Subcutaneous abdominal adipose tissue (tissue), 5 donors: ENCODE results near the gene DLEC1.
"Not testable (repeated sequence)": the region's sequence is repeated elsewhere in the genome, so short reads cannot be mapped to it uniquely, and the experiment has no call there.

Experiments used
- H3K27ac ChIP-seq: one replicate; pipeline ENCODE4 v1.7.0; 2013; ENCODE audit warnings: low read depth, mild to moderate bottlenecking, inconsistent platforms, low read length, moderate library complexity
- H3K27me3 ChIP-seq, 5 donors: one replicate each; pipeline ENCODE4 v1.7.0; 2013; ENCODE audit warnings: low read length in 5 of 5, inconsistent platforms in 1 of 5; ENCODE audit not compliant: control insufficient read depth in 5 of 5, insufficient read depth in 4 of 5
- H3K36me3 ChIP-seq, 5 donors: one replicate each; pipeline ENCODE4 v1.7.0; 2013; ENCODE audit warnings: low read length in 5 of 5; ENCODE audit not compliant: control insufficient read depth in 5 of 5, insufficient read depth in 5 of 5
- H3K4me1 ChIP-seq, 5 donors: one replicate each; pipeline ENCODE4 v1.7.0; 2013; ENCODE audit warnings: low read length in 5 of 5, mild to moderate bottlenecking in 3 of 5, moderate library complexity in 1 of 5; ENCODE audit not compliant: control insufficient read depth in 5 of 5, insufficient read depth in 5 of 5
- H3K4me3 ChIP-seq, 5 donors: one replicate each; pipeline ENCODE4 v1.7.0; 2013; ENCODE audit warnings: low read length in 5 of 5, low read depth in 1 of 5
- H3K9ac ChIP-seq, 5 donors: one replicate each; pipeline ENCODE4 v1.7.0; 2013; ENCODE audit warnings: low read length in 5 of 5, mild to moderate bottlenecking in 4 of 5, moderate library complexity in 3 of 5
- H3K9me3 ChIP-seq, 5 donors: one replicate each; pipeline ENCODE4 v1.7.0; 2013; ENCODE audit warnings: low read length in 5 of 5; ENCODE audit not compliant: control insufficient read depth in 5 of 5
- donor health status: healthy.
- donor health status: healthy.
- donor health status: healthy.
- donor health status: healthy.
- donor health status: healthy.

Gene DLEC1

GRCh38 chr3:38126121-38126892 is 87.3 kb downstream of the DLEC1 start:
- H3K27ac ChIP-seq, result no peak overlapping the region
- no peaks in the 10 kb centered on the region for H3K27me3 ChIP-seq
- H3K9ac ChIP-seq, result no peak overlapping the region
- H3K4me3 ChIP-seq, result no peak overlapping the region
- H3K4me1 ChIP-seq, result peaks cover 0 to 23% (median 16%) of the 10 kb centered on the region in 5 donors
- H3K36me3 ChIP-seq, result peaks cover 7 to 98% (median 90%) of the 10 kb centered on the region in 5 donors
- no peaks in the 10 kb centered on the region for H3K9me3 ChIP-seq

GRCh38 chr3:38127611-38128302 is 88.7 kb downstream of the DLEC1 start:
- Histone ChIP-seq H3K36me3 (peaks cover 7 to 98% (median 90%) of the 10 kb centered on the region in 5 donors), H3K4me3 (no peak overlapping the region), H3K27me3 (no peaks in the 10 kb centered on the region), H3K9me3 (no peaks in the 10 kb centered on the region), H3K4me1 (peaks cover 0 to 33% (median 24%) of the 10 kb centered on the region in 5 donors), H3K9ac (peak overlapping the region in 1 of 5 donors; percentile 33), H3K27ac (no peak overlapping the region)

GRCh38 chr3:38128303-38128655 is 89.3 kb downstream of the DLEC1 start:
- H3K4me3 ChIP-seq, result no peak overlapping the region
- no peak overlapping the region for H3K27ac ChIP-seq
- no peak overlapping the region for H3K9ac ChIP-seq
- H3K36me3 ChIP-seq, result peaks cover 7 to 98% (median 90%) of the 10 kb centered on the region in 5 donors
- H3K27me3 ChIP-seq, result no peaks in the 10 kb centered on the region
- H3K9me3 ChIP-seq, result no peaks in the 10 kb centered on the region
- peaks cover 0 to 38% (median 27%) of the 10 kb centered on the region in 5 donors for H3K4me1 ChIP-seq

- H3K4me1 ChIP-seq, result peaks cover 0 to 46% (median 35%) of the 10 kb centered on the region in 5 donors
- H3K9ac ChIP-seq, result peak overlapping the region in 2 of 5 donors; percentile 7 to 38
- no peaks in the 10 kb centered on the region for H3K27me3 ChIP-seq
- peak overlapping the region; percentile 49 for H3K27ac ChIP-seq
- H3K4me3 ChIP-seq, result peak overlapping the region in 1 of 5 donors; percentile 10
- H3K36me3 ChIP-seq, result peaks cover 7 to 99% (median 90%) of the 10 kb centered on the region in 5 donors
- H3K9me3 ChIP-seq, result no peaks in the 10 kb centered on the region
Observed at GRCh38 chr3:38129058-38129457, 90.0 kb downstream of the DLEC1 start.

- Histone ChIP-seq H3K9me3 (no peaks in the 10 kb centered on the region), H3K27ac (no peak overlapping the region), H3K4me3 (no peak overlapping the region), H3K9ac (no peak overlapping the region), H3K36me3 (peaks cover 0 to 91% (median 80%) of the 10 kb centered on the region in 5 donors), H3K4me1 (peaks cover 0 to 61% (median 49%) of the 10 kb centered on the region in 5 donors), H3K27me3 (no peaks in the 10 kb centered on the region)
Observed at GRCh38 chr3:38130631-38131065, 91.6 kb downstream of the DLEC1 start.

- peak overlapping the region; percentile 37 for H3K27ac ChIP-seq
- H3K27me3 ChIP-seq, result no peaks in the 10 kb centered on the region
- H3K9ac ChIP-seq, result peak overlapping the region in 2 of 5 donors; percentile 2 to 27
- H3K36me3 ChIP-seq, result peaks cover 0 to 80% (median 68%) of the 10 kb centered on the region in 5 donors
- H3K4me3 ChIP-seq, result no peak overlapping the region
- no peaks in the 10 kb centered on the region for H3K9me3 ChIP-seq
- peaks cover 2 to 70% (median 60%) of the 10 kb centered on the region in 5 donors for H3K4me1 ChIP-seq
Observed at GRCh38 chr3:38131621-38132369, 92.8 kb downstream of the DLEC1 start.

GRCh38 chr3:38133209-38133556 is 94.2 kb downstream of the DLEC1 start:
- no peaks in the 10 kb centered on the region for H3K9me3 ChIP-seq
- peaks cover 0 to 3% (median 0%) of the 10 kb centered on the region in 5 donors for H3K27me3 ChIP-seq
- H3K9ac ChIP-seq, result peak overlapping the region in 1 of 5 donors; percentile 64
- peak overlapping the region; percentile 76 for H3K27ac ChIP-seq
- peaks cover 0 to 66% (median 54%) of the 10 kb centered on the region in 5 donors for H3K36me3 ChIP-seq
- no peak overlapping the region for H3K4me3 ChIP-seq
- peaks cover 8 to 77% (median 68%) of the 10 kb centered on the region in 5 donors for H3K4me1 ChIP-seq

DNA sequence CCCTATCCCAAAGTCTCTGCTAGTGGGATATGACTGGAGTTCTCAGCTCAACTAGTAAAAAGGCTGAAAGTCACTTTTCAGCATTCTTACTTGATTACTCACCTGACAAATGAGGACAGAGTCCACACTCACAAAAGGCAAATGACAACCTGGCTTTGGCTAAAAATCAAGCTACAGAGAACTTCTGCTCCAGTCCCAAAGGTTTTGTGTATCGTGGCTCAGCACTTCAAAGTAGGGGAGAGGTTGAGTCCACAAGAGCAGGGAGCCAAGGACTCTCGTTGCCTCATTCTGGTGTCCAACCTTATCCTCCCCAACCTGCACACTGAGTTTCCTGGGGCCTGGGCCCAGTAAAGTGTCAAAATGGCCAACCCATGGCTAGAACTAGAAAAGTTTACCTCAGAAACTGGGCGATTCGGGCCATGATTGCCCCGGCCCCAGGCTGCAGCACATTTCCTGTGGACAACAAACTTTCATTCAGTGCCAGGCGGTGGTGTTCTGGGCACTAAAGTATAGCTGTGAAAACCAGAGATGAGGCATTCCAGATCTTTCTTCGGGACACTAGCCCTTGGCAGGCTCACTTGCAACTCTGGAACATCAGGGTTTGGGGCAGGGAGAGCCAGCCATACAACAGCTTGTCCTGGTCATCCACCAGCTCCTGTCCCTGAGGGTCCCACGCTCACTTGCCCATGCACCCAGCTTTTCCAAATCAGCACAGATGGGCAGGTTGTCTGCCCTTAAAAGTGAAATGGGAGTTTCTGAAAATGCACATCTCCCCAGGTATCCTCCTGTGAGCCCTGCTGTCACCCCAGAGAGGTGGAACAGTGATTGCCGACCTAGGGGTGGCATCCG is 94.8 kb downstream of the DLEC1 start:
- peak overlapping the region in 1 of 5 donors; percentile 64 for H3K9ac ChIP-seq
- H3K27me3 ChIP-seq, result peaks cover 0 to 3% (median 0%) of the 10 kb centered on the region in 5 donors
- H3K4me3 ChIP-seq, result no peak overlapping the region
- peaks cover 8 to 80% (median 71%) of the 10 kb centered on the region in 5 donors for H3K4me1 ChIP-seq
- peak overlapping the region; percentile 81 for H3K27ac ChIP-seq
- no peaks in the 10 kb centered on the region for H3K9me3 ChIP-seq
- peaks cover 0 to 61% (median 50%) of the 10 kb centered on the region in 5 donors for H3K36me3 ChIP-seq

DNA sequence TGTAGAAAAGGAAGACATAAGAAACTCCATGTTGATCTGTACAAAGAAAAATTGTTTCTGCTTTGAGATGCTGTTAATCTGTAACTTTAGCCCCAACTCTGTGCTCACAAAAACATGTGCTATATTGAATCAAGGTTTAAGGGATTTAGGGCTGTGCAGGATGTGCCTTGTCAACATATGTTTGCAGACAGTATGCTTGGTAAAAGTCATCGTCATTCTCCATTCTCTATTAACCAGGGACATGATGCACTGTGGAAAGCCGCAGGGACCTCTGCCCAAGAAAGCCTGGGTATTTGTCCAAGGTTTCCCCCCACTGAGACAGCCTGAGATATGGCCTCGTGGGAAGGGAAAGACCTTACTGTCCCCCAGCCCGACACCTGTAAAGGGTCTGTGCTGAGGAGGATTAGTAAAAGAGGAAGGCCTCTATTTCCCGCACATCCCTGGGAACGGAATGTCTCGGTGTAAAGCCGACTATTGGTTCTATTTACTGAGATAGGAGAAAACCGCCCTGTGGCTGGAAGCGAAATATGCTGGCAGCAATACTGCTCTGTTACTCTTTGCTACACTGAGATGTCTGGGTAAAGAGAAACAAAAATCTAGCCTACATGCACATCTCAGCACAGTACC is 95.6 kb downstream of the DLEC1 start:
- H3K4me1 ChIP-seq, result peaks cover 12 to 82% (median 71%) of the 10 kb centered on the region in 5 donors

More for the DNA sequence above, 95.6 kb downstream of the DLEC1 start:
- H3K36me3 ChIP-seq, result peaks cover 0 to 52% (median 43%) of the 10 kb centered on the region in 5 donors
- peak overlapping the region; percentile 81 for H3K27ac ChIP-seq
- not testable (repeated sequence) for H3K4me3 ChIP-seq, H3K27me3 ChIP-seq, H3K9ac ChIP-seq, H3K9me3 ChIP-seq
